Erythroblast (primary cell): ENCODE data around the gene LAMTOR4.

Experiments
- DNase-seq, 2 experiments: peaks; one replicate each; lab custom pipeline; 2025; lab: John Stamatoyannopoulos, UW
- GATA1 ChIP-seq: IDR thresholded peaks from 2 replicates; pipeline ENCODE4 v1.6.1; 2011; ENCODE audit warnings: low read depth, mild to moderate bottlenecking, control low read depth, low read length, moderate library complexity
- POLR2A ChIP-seq: IDR thresholded peaks from 2 replicates; pipeline ENCODE4 v1.6.1; 2011; ENCODE audit warnings: mild to moderate bottlenecking, low read length

The LAMTOR4 gene

GRCh38 chr7:100163006-100163531 is 14.4 kb downstream of the LAMTOR4 start:
- TF ChIP-seq GATA1 (no peak), POLR2A (no peak)
- no peak for DNase-seq

GRCh38 chr7:100163871-100164270 is 15.2 kb downstream of the LAMTOR4 start:
- TF ChIP-seq GATA1 (no peak), POLR2A (no peak)
- no peak for DNase-seq

DNA sequence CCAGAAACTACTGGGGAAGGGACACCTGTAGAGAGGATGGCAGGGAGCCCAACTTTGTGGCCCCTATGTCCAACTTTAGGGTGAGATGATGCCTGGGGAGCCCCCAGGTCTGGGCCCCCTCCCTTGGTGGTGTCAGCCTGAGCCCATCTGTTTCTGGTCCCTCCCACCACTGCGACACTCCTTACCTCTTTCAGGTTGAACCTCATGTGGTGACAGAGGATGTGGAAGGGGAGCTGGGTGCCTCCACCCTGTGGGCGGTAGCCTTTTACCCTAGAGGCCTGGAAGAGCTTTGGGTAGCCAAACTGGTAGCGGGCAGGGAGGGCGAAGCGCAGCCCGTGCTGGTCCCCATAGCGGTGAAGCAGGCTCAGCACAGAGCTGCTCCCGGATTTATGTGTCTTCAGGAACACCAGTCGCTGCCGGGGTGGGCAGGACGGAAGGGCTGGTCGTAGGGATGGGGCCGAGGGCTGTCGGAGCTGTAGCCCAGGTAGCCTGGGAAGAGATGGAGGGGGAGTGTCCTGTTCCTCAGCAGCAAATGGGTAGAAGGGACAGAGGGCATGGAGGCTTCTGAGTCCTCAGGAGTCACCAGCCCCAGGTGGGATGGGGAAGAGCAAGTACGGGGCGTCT is 17.7 kb downstream of the LAMTOR4 start:
- no peak for DNase-seq
- TF ChIP-seq GATA1 (no peak), POLR2A (no peak)

- DNase-seq = no peak
- TF ChIP-seq GATA1 (no peak), POLR2A (no peak)
Measured at GRCh38 chr7:100166970-100167911, 18.5 kb downstream of the LAMTOR4 start.

DNA sequence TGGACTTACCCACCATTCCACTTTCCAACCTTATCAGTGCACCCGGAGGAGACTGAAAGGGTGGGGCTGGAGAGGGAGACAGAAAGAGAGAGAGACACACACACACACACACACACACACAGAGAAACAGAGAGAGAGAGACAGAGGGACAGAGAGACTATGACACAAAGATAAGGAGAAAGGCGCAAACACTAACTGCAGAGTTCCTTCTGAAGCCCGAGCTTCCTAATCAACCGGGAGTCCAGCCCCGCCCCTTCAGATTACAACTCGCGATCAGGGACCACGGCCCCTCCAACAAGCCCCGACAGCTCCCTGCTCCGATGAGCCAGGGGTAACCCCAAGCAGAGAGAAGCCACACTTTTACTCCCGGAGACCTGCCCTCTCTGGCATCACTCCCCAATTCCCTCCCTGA is 19.2 kb downstream of the LAMTOR4 start:
- peak; percentile 60 to 75 for DNase-seq

DNA sequence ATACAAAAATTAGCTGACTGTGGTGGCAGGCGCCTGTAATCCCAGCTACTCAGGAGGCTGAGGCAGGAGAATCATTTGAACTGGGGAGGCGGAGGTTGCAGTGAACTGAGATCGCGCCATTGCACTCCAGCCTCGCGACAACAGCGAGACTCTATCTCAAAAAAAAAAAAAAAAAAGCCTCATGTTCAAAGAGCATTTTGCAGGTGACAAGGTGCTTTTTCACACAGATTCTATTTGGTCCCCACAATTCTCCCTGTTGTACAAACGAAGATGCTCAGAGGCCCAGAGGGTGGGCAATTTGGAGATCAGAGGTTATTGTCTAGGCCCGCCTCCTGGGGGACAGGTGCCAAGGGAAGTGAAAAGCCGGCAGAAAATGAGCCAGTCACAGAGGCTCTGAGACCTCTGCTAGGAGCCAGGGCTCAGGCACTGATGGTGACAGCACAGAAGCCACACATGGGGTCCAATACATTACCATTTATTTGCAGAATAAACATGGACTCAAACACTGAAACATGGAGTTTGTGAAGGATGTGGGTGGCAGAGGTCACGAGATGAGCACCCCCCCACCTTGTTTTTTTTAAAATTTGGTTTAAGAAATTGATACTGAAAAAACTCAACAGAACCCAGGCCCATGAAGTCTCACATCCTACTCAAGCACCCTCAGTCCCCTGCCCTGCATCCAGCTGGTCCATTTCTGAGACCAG is 20.6 kb downstream of the LAMTOR4 start:
- no peak for DNase-seq
- no peak for TF ChIP-seq GATA1
- TF ChIP-seq POLR2A = no peak

More for the DNA sequence above, 19.2 kb downstream of the LAMTOR4 start:
- TF ChIP-seq POLR2A = no peak
- no peak for TF ChIP-seq GATA1

- no peak for TF ChIP-seq POLR2A
- TF ChIP-seq GATA1 = no peak
- DNase-seq = no peak
Measured at GRCh38 chr7:100170101-100170897, 21.6 kb downstream of the LAMTOR4 start.

- TF ChIP-seq POLR2A (no peak), GATA1 (no peak)
- DNase-seq = peak in 1 of 2 experiments; percentile 21
Measured at GRCh38 chr7:100171087-100171681, 22.5 kb downstream of the LAMTOR4 start.

GRCh38 chr7:100171840-100172239 is 23.1 kb downstream of the LAMTOR4 start:
- no peak for DNase-seq
- TF ChIP-seq POLR2A (no peak), GATA1 (no peak)

- TF ChIP-seq GATA1 = no peak
- no peak for TF ChIP-seq POLR2A
- no peak for DNase-seq
Measured at GRCh38 chr7:100173806-100174495, 25.2 kb downstream of the LAMTOR4 start.

- TF ChIP-seq GATA1 (no peak), POLR2A (no peak)
Measured at GRCh38 chr7:100174582-100174981, 25.9 kb downstream of the LAMTOR4 start.

DNA sequence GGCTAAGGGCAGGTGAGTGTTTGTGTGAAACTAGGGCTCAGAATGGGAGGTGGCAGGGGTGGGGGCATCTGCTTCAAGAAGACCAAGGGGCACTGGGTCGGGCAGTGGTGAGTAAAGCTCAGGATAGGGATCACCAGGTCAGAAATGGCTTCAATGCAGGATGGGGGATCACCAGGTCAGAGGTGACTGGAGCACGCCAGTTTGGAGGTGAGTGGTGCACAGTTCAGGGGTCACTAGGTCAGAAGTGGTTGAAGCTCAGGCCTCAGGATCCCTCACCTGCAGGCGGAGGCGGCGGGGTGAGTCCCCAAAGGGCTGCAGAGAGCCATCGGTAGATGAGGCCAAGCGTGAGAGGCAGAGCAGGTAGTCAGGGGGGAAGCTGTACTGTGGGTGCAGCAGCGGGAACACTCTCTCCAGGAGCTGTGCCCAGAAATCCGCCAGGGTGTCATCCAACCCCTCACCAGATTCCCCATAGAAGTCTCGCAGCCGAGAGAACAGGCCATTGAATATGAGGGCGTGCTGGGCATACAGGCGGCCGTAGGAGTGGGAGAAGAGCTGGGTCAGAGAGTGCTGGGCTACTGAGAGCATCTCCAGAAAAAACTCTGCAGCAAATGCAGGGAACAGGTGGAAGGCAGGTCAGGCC is 26.7 kb downstream of the LAMTOR4 start:
- TF ChIP-seq GATA1 (no peak), POLR2A (no peak)
- no peak for DNase-seq

More at GRCh38 chr7:100174582-100174981, 25.9 kb downstream of the LAMTOR4 start:
- no peak for DNase-seq
